HG03342 (cell line): ENCODE measurements around the gene PSME3IP1.

ENCODE experiments used
- ATAC-seq: cut with Tn5 transposase; IDR thresholded peaks from one replicate; pipeline ENCODE4 v1.9.1; 2021; ENCODE audit warnings: mild to moderate bottlenecking, moderate library complexity; ENCODE audit not compliant: unreplicated experiment

The PSME3IP1 gene

GRCh38 chr16:57145046-57146021, 40.5 kb downstream of the PSME3IP1 start:
- ATAC-seq: no peak

- no peak for ATAC-seq
Measured at GRCh38 chr16:57144027-57144426, 41.8 kb downstream of the PSME3IP1 start.

GRCh38 chr16:57143149-57143921, 42.5 kb downstream of the PSME3IP1 start:
- ATAC-seq: no peak

- ATAC-seq: no peak
Measured at GRCh38 chr16:57141822-57142631, 43.8 kb downstream of the PSME3IP1 start.

- no peak for ATAC-seq
Measured at GRCh38 chr16:57140931-57141668, 44.7 kb downstream of the PSME3IP1 start.

GRCh38 chr16:57138281-57138935, 47.4 kb downstream of the PSME3IP1 start:
- ATAC-seq: no peak

GRCh38 chr16:57137566-57138273, 48.1 kb downstream of the PSME3IP1 start:
- ATAC-seq: no peak

GRCh38 chr16:57137043-57137442, 48.8 kb downstream of the PSME3IP1 start:
- ATAC-seq: no peak

GRCh38 chr16:57134982-57135381, 50.9 kb downstream of the PSME3IP1 start:
- ATAC-seq: no peak

- ATAC-seq: no peak
Measured at GRCh38 chr16:57133886-57134285, 52.0 kb downstream of the PSME3IP1 start.

- no peak for ATAC-seq
Measured at GRCh38 chr16:57133031-57133430, 52.8 kb downstream of the PSME3IP1 start.

- no peak for ATAC-seq
Measured at GRCh38 chr16:57132470-57132869, 53.4 kb downstream of the PSME3IP1 start.

GRCh38 chr16:57131351-57131970, 54.4 kb downstream of the PSME3IP1 start:
- no peak for ATAC-seq

GRCh38 chr16:57130950-57131321, 54.9 kb downstream of the PSME3IP1 start:
- no peak for ATAC-seq

GRCh38 chr16:57128771-57129389, 57.0 kb downstream of the PSME3IP1 start:
- ATAC-seq: peak; percentile 46

GRCh38 chr16:57127836-57128235, 58.0 kb downstream of the PSME3IP1 start:
- peak; percentile 13 for ATAC-seq

GRCh38 chr16:57127037-57127763, 58.6 kb downstream of the PSME3IP1 start:
- peak; percentile 59 for ATAC-seq

GRCh38 chr16:57126411-57126810, 59.4 kb downstream of the PSME3IP1 start:
- ATAC-seq: no peak
